ENCODE measurements around the gene MEF2C. TPM values are rescaled to one million over a fixed set of nuclear protein-coding genes. Genes with fewer than 3 reads are reported as not detected.
A peak's percentile ranks its signal among the peaks of the same experiment; 100 is the strongest.

The MEF2C gene
- total RNA-seq, 2 donors from 2014 or later, result 10.0 to 27.4 TPM

DNA sequence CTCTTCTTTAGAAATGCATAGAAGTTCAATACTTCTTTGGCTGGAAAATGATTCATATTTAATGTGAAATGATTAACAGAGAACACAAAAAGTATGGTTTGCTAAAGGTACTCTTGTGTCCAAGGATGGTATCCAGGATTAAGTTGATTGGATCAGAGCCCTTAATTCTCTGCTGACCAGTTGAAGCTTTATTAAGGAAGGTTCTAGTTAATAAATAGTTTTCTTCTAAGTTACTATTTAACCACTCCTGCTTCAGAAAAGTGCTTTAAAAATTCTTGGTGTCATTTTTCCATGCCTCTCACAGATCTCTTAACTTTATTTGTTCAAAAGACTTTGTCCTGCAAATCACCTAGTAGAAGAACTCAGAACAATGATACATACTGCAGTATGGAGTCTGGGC is 134.3 kb downstream of the MEF2C start:
- DNase-seq, result no peak
- no peak for ATAC-seq
- intact Hi-C loops (cut with DNase I, micrococcal nuclease), result no loop called here

DNA sequence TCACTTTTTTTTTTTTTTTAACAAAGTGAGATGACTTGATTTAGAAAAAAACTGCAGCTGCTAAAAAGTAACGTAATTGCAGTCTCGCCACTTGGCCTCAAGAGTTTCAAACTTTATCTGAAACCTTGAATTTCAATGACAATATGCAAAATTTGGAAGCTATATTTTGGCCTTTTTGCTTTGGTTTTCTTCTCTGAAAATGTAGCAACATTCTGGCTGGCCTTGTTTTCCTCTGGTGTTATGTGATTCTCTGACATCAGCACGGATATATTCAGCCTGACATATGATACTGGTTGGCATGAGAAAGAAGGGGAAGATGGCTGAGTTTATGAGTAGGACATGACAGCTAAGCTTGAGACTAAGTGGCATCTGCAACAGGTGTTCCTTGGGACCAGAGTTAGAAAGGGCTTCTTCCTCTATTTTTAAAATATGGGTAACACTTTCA is 136.5 kb downstream of the MEF2C start:
- no peak for ATAC-seq
- intact Hi-C loops (cut with DNase I, micrococcal nuclease), result no loop called here
- no peak for DNase-seq

DNA sequence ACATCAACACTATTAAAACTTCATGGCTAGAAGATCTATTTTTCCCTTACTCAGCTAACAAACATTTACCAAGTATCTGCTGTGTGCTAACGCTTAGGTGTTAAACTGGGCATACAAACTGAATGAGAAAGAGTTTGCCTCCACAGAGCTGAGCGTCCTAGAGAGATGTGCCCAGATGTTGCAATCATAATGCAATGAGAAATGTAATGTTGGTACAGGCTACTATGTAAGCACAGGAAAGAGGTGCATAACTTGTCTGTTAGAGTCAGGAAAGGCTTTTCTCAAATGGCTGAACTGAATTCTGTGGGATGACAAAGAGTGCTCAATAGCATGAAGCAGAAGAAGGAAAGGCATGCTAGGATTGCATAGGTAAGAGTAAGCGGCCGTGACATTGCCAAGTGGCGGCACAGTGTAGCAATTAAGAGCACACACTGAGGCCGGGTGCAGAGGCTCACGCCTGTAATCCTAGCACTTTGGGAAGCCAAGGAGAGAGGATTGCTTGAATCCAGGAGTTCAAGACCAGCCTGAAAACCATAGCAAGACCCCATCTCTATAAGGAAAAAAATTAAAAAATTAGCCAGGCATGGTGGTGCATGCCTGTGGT is 137.8 kb downstream of the MEF2C start:
- intact Hi-C loops (cut with DNase I, micrococcal nuclease), result no loop called here
- no peak for DNase-seq
- no peak for ATAC-seq

DNA sequence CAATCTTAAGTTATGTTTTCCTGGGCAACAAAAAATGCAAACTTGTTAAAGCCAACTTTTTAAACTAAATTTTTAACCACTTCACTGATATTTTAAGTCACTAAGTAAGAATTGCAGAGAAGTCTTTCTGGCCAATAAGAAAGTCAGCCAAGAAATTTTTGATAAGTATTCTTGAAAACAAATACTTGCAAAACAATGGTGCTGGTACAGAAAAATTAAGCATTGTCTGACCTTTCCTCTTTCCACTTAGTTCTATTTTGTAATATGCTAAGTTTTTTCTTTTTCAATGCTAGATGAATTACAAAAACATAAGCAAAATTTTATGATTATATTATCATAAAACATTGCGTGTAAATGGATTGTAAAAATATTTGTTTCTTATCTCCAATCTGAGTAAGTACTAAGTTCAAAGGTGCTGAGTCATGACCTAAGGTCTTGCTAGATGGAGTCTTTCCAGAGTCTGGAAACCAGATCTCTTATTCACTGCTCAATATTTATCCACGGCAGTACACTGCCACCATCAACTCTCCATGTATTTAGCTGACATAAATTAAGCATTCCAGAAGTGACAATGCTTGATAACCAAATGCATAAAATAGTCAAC is 139.7 kb downstream of the MEF2C start:
- intact Hi-C loops (cut with DNase I, micrococcal nuclease), result no loop called here
- ATAC-seq (peak; percentile 55), DNase-seq (no peak)

DNA sequence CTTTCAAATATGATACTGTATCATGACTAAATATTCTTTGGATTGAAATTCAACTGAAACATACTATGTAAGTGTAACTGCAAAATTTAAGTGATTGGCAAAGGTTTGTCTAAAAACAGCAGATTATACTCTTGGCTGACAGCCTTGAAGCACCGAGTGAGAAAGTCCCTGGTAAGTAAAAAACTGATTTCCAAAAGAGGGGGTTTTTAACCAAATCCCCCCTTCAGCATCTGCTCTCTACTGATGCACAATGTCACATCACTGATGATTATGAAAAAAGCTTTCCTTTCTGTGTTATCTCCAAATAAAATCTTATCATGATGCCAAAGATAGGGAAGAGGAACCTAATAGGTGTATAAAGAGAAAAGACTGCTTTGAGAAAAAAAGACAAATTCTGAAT is 141.0 kb downstream of the MEF2C start:
- ATAC-seq (no peak), DNase-seq (no peak)
- intact Hi-C loops (cut with DNase I, micrococcal nuclease), result no loop called here

DNA sequence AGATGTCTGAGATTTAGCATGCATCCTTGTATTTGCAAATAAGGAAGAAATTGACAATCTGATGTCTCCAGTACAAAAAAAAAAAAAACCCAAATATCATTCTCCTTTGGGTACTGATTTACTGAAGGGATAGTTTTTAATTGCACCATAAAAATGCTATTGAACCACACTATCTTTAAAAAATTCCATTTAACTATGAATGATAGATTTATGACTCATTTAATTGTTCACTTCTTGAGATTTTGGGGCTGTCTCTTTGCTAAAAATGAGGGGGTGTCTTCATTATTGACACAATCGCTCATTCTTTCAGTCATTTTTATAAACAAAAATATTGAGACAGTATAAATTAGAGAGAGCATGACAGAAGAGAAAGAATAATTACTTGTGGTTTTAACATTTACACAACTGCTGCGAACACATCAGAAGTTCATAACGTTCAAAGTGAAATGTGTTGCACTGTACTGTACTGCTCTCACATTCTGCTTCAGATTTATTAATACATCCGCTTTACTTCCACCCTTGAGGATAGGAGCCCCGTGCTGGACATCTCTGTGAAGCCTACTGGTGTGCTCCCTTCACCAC is 142.3 kb downstream of the MEF2C start:
- DNase-seq, result no peak
- intact Hi-C loops (cut with DNase I, micrococcal nuclease), result no loop called here
- ATAC-seq, result no peak

DNA sequence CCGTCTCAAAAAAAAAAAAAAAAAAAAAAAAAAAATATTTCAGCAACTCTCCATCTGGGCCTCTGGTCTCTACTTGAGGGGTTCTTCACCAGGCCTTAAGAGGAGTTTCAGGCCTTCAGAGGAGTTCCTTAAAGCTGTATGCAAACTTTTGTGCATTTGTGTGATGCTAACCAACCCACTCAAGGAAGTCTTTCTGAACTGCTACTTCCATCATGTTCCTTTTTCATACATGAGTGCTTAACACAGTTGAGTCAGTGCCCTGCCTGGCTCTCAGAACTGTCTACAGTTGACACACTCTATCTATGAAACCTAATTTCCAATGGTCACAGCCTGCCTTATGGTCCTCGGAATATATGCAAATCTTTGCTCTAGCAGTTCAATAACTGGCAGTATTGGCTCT is 146.5 kb downstream of the MEF2C start:
- intact Hi-C loops (cut with DNase I, micrococcal nuclease), result loop anchor here in 1 of 2 donors (10.0 kb wide), 1 partner anchor 148 kb away; the partner anchor contains the start of gene MEF2C
- DNase-seq (no peak), ATAC-seq (no peak)

DNA sequence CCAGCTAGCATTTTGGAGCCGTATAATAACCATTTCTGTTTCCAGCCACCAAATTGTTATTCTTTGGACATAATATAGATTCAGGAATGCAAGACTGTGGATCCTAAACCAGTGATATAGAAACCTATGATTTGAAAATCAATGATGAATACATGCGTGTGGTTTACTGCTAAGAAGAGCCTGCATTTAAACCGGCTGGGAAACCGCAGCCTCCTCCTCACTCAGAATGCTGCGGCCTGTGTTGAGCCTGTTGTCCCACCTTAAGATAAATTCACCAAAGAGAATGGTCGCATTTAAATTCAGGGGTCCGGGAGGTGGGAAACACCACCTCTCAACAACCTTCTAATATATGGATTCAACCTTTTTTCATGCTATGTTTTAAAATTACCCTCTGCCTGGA is 148.0 kb downstream of the MEF2C start:
- ATAC-seq, result no peak
- DNase-seq, result peak in 1 of 2 donors; percentile 9
- intact Hi-C loops (cut with DNase I, micrococcal nuclease), result loop anchor here in 1 of 2 donors (10.0 kb wide), 1 partner anchor 150 kb away; the partner anchor contains the start of gene MEF2C

DNA sequence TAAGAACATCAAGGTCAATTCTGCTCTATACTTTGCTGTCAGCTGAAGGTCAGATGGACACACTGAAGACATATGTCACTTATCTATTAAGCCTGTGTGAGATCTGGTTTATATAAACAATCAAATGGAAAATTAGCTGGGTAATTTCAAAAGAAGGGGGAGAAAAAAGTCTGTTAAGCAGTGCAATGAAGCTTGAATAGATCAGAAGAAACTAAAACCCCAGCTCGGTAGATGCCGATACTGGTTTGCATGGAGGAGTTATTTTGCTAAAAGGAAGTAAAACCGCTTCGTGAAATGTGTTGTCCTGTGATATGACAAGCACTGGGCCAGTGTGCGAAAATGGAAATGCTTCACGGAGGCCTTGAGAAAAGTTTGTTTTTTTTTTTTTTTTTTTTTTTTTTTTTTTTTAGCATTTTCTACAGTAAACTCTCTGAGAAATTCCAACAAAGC is 148.8 kb downstream of the MEF2C start:
- ATAC-seq (no peak), DNase-seq (peak in 1 of 2 donors; percentile 10)
- intact Hi-C loops (cut with DNase I, micrococcal nuclease), result loop anchor here in 1 of 2 donors (10.0 kb wide), 1 partner anchor 151 kb away; the partner anchor contains the start of gene MEF2C

DNA sequence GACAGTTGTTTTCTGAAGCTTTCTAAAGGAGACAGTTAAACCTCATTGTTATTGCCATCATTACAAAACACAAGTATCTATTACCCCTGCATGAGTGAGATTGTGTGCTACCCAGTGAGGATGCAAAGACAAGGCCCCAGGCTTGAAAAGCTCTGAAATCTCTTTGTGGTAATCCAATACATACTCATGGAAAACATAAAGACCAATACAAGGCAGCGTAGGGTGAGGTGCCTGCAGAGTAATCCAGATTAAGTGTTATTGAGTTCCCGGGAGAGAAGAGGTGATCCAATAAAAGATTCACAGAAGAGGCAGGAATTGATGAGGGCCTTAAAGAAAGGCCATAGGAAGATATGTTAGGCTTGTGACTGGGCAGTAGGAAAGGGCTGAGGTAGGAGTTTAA is 150.1 kb downstream of the MEF2C start:
- ATAC-seq (no peak), DNase-seq (no peak)
- intact Hi-C loops (cut with DNase I, micrococcal nuclease), result loop anchor here in 1 of 2 donors (10.0 kb wide), 1 partner anchor 152 kb away; the partner anchor contains the start of gene MEF2C

DNA sequence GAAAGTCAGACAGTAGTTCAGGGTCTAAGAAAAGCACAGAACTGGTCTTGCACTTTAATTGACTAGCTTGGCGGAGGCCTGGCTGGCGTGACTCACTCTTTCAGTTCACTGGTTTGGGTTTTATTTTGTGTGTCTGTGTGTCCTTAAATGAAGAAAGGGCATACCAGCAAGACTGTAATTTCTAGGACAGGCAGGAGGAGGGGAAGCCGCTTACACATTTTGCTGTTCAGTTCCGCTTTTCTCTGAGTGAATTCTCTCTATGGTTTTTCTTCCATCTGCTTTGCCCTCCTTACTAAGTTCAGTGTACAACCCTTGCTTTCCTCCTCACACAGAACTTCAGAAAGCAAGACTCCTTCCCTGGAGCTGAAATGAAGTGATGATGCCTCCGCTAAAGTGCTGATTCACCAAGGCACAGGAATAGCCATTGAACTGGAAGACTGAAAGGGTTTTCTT is 150.8 kb downstream of the MEF2C start:
- intact Hi-C loops (cut with DNase I, micrococcal nuclease), result loop anchor here in 1 of 2 donors (10.0 kb wide), 1 partner anchor 153 kb away; the partner anchor contains the start of gene MEF2C
- DNase-seq (peak; percentile 21 to 37), ATAC-seq (no peak)

DNA sequence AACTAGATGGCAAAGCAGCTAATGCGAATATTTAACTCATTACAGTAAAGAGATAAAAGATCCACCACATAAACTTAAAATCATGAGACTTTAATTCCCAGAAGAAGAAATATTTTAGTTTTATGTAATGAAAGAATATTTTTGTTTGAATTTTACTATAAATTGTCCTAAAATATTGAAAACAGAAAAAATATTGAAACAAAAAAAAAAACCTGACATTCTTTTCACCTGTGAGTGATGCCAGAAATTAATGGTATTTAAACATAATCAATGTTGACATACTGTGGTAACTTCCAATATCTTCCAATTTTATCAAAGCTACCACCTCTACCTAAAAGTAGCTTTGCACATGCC is 153.2 kb downstream of the MEF2C start:
- no peak for ATAC-seq
- DNase-seq, result no peak
- intact Hi-C loops (cut with DNase I, micrococcal nuclease), result loop anchor here in 1 of 2 donors (5.0 to 10.0 kb wide), 2 partner anchors 155 to 1537 kb away; partner anchors contain the start of gene MEF2C

DNA sequence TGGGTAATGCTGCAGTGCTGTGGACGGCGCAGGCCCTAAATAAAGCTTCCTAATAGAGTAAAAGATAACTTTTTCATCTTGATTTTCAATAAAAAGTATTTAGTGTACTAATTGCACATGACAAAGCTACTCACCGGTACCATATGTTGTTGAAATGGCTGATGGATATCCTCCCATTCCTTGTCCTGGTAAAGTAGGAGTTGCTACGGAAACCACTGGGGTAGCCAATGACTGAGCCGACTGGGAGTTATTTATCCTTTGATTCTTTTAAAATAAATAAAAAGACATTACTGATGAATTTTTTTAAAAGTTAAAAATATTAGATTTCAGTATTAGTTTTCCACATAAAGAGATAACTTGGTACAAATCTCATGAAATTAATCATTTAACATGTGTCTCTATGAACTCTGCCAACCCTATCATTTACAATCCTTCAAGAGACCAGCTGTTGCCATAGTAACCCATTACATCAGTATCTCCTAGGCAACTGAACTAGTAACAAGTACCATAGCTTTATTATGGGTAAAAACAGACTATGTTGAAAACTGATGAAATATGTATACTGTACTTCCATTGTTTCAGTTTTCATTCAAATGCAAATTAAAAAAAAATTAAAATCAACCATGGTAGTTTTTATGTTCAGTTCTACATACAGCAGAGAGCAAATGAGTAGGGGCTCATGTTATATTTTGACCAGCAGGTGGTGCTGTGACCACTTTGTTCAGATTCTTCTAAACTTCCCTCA is 153.7 kb downstream of the MEF2C start:
- DNase-seq, result peak; percentile 42 to 69

DNA sequence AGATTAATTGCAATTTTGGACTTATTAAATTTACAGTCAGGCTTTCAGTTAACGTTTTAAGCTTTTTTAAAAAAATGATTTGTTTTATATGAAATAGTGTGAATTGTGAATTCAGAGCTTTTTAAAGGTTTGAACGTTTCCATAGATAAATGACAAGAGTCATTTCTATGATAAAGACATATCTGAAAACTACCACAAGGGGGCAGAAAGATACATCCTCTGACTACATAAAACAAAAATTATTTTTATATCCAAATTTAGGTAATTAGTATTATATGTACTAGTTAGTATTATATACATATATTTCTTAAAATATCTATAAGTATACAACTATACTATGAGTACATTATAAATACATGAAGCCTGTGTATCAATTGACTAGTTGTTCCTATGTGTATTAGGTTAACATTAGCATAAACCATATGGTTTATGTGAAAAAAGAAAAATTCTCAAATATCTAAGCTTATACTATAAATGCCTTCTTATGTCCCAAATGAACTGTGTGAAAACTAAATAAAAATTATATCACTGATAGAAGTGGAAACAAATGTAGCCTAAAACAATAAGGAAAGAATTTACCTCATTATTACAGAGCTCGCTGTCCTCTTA is 155.2 kb downstream of the MEF2C start:
- DNase-seq (no peak), ATAC-seq (no peak)
- intact Hi-C loops (cut with DNase I, micrococcal nuclease), result loop anchor here in 1 of 2 donors (5.0 kb wide), 1 partner anchor 1539 kb away; no protein-coding TSS in a partner anchor

More for the DNA sequence above, 153.7 kb downstream of the MEF2C start:
- intact Hi-C loops (cut with DNase I, micrococcal nuclease), result loop anchor here in 1 of 2 donors (5.0 kb wide), 1 partner anchor 1538 kb away; no protein-coding TSS in a partner anchor
- peak; percentile 85 for ATAC-seq

DNA sequence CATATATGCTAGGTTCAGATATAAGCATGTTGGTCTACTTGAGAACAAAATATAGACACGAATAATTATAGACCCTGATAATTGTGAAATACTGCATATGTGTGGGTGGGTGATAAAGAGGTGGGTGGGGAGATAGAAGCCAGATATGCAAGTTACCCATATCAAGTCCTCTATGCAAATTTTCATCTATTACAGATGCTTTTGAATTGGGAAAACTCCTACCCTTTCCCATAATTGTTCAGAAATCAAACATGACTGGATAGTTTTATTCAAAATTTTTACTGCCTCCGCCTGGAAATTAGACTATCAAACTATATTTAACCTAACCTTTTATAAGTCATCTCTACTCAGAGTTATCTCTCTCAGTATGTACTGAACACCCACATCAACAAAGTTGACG is 157.5 kb downstream of the MEF2C start:
- no peak for DNase-seq
- no peak for ATAC-seq
- intact Hi-C loops (cut with DNase I, micrococcal nuclease), result loop anchor here in 1 of 2 donors (5.0 kb wide), 1 partner anchor 1542 kb away; no protein-coding TSS in a partner anchor

DNA sequence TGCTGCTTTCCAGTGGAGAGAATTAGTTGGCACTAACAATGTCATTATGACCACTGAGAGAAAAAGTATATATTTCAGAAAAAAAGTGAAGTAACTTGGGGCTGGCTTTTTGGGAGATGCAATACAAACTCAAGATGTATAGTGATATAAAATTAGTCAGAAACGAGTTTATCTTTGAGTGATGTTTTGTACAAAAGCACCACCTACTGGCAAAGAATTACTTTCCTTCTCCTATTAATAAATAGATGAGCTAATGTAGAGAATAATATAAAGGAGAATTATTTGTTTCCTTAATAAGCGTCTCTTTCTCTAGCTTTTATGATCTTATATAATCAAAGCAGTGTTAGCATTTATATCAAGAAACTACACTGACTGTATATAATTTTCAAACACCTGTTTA is 158.8 kb downstream of the MEF2C start:
- intact Hi-C loops (cut with DNase I, micrococcal nuclease), result no loop called here
- ATAC-seq (no peak), DNase-seq (no peak)

DNA sequence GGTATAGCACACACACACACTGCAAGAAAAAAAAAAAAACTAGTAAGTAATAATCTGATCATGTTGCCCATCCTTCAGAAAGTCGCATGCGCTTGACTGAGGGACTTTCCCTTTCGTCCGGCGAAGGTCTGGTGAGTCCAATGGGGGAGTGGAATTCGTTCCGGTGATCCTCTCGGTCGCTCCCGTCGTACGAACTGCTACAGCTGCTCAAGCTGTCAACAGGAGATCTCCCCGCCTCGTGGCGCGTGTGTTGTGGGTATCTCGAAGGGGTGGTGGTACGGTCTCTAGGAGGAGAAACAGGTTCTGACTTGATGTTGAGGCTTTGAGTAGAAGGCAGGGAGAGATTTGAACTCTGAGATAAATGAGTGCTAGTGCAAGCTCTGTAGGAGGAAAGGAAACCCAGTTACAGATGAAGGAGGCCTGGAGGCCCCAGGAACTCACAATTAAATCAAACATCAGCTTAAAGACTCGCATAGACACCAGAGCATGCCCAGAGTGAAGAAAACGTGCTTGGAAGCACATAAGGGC is 160.4 kb downstream of the MEF2C start:
- DNase-seq (no peak), ATAC-seq (no peak)
- intact Hi-C loops (cut with DNase I, micrococcal nuclease), result no loop called here

DNA sequence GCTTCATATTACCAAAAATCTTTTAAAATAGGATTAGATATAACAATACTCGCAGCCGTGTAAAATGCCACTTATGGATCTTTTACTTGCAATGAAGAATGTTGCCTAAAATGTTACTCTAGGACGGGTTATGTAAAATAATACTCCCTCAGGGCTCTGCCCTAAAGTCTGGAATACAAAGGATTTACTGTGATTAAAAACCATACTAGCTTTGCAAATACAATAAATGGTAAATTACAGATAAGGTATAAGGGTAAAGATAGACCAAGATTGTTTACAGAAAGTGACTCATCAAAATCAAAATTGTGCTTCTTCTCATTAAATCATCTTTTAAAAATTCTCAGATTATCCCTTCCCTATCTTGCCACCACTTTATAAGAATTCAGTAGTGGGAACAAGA is 163.6 kb downstream of the MEF2C start:
- no peak for DNase-seq
- peak; percentile 47 for ATAC-seq
- intact Hi-C loops (cut with DNase I, micrococcal nuclease), result no loop called here

Measured in left colon (tissue), 2 donors.